OCI-LY3 (cell line): Measurements from ENCODE around the gene FAM110D.

Experiments used
- H2AFZ ChIP-seq: fragments of 200-600, 300-600 bp; shearing (Covaris generic); 2 replicates; pipeline ENCODE4 v1.6.0; 2014; ENCODE audit warnings: antibody characterized with exemption, low read depth, low read length
- H3K27ac ChIP-seq: fragments of 200-600, 300-600 bp; sonication (generic); 2 replicates; pipeline ENCODE4 v1.5.1; 2014; ENCODE audit warnings: mild to moderate bottlenecking, low read length, moderate library complexity, mixed read lengths
- H3K27me3 ChIP-seq: fragments of 200-600, 300-600 bp; sonication (generic); 2 replicates; pipeline ENCODE4 v1.6.1; 2014; ENCODE audit warnings: low read depth, low read length, mixed read lengths
- H3K36me3 ChIP-seq: fragments of 200-600, 300-600 bp; sonication (generic); replicated peaks from 2 replicates; pipeline ENCODE3; 2014; ENCODE audit warnings: low read depth, low read length, mixed read lengths
- H3K4me1 ChIP-seq: fragments of 300-600, 200-600 bp; sonication (generic); 2 replicates; pipeline ENCODE4 v1.6.1; 2014; ENCODE audit warnings: low read length, mixed read lengths
- H3K4me2 ChIP-seq: fragments of 200-600, 300-600 bp; sonication (generic); 2 replicates; pipeline ENCODE4 v1.6.1; 2014; ENCODE audit warnings: low read length, mixed read lengths
- H3K4me3 ChIP-seq: fragments of 300-600, 200-600 bp; sonication (generic); 2 replicates; pipeline ENCODE4 v1.5.1; 2014; ENCODE audit warnings: antibody characterized with exemption, mild to moderate bottlenecking, low read length, moderate library complexity
- H3K79me2 ChIP-seq: fragments of 300-600, 200-600 bp; shearing (Covaris generic); 2 replicates; pipeline ENCODE4 v1.6.1; 2014; ENCODE audit warnings: mild to moderate bottlenecking, low read length, mixed read lengths
- H3K9ac ChIP-seq: fragments of 300-600, 200-600 bp; shearing (Covaris generic); 2 replicates; pipeline ENCODE4 v1.6.0; 2014; ENCODE audit warnings: mild to moderate bottlenecking, low read length, moderate library complexity
- H3K9me3 ChIP-seq: fragments of 200-600, 300-600 bp; shearing (Covaris generic); 2 replicates; pipeline ENCODE4 v1.6.1; 2014; ENCODE audit warnings: low read length, mixed read lengths; ENCODE audit not compliant: insufficient read depth
- H4K20me1 ChIP-seq: fragments of 200-600, 300-600 bp; sonication (generic); 2 replicates; pipeline ENCODE4 v1.6.1; 2016; ENCODE audit warnings: low read length, mixed read lengths; ENCODE audit not compliant: insufficient read depth
- EZH2phosphoT487 ChIP-seq: fragments of 200-600 bp; shearing (Covaris generic); IDR thresholded peaks from 2 replicates; pipeline ENCODE4 v1.6.1; 2018; ENCODE audit warnings: antibody characterized with exemption, mixed run types, low read depth
- TF ChIP-seq, protein P1 (sequence below): fragments of 200-600, 300-600 bp; sonication (generic); IDR thresholded peaks from 2 replicates; pipeline ENCODE4 v1.5.1; 2014; ENCODE audit warnings: antibody characterized with exemption, low read length, low read depth

Gene FAM110D

GRCh38 chr1:26188477-26188876, 29.6 kb downstream of the FAM110D start:
- Histone ChIP-seq H3K9ac (no peak overlapping the region), H3K4me1 (no peaks in the 10 kb centered on the region), H3K79me2 (no peaks in the 10 kb centered on the region), H3K4me2 (no peak overlapping the region), H2AFZ (no peak overlapping the region), H3K27me3 (no peaks in the 10 kb centered on the region), H3K36me3 (no peaks in the 10 kb centered on the region), H3K4me3 (no peak overlapping the region), H4K20me1 (no peaks in the 10 kb centered on the region), H3K9me3 (no peaks in the 10 kb centered on the region), H3K27ac (no peak overlapping the region)
- TF ChIP-seq, protein P1, sequence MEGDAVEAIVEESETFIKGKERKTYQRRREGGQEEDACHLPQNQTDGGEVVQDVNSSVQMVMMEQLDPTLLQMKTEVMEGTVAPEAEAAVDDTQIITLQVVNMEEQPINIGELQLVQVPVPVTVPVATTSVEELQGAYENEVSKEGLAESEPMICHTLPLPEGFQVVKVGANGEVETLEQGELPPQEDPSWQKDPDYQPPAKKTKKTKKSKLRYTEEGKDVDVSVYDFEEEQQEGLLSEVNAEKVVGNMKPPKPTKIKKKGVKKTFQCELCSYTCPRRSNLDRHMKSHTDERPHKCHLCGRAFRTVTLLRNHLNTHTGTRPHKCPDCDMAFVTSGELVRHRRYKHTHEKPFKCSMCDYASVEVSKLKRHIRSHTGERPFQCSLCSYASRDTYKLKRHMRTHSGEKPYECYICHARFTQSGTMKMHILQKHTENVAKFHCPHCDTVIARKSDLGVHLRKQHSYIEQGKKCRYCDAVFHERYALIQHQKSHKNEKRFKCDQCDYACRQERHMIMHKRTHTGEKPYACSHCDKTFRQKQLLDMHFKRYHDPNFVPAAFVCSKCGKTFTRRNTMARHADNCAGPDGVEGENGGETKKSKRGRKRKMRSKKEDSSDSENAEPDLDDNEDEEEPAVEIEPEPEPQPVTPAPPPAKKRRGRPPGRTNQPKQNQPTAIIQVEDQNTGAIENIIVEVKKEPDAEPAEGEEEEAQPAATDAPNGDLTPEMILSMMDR = no peak
- no peak for TF ChIP-seq EZH2phosphoT487

- no peaks in the 10 kb centered on the region for H3K27me3 ChIP-seq
- no peaks in the 10 kb centered on the region for H3K36me3 ChIP-seq
- no peak overlapping the region for H3K27ac ChIP-seq
- no peaks in the 10 kb centered on the region for H3K4me1 ChIP-seq
- H4K20me1 ChIP-seq = no peaks in the 10 kb centered on the region
- H3K4me3 ChIP-seq = no peak overlapping the region
- H3K9ac ChIP-seq = no peak overlapping the region
- no peaks in the 10 kb centered on the region for H3K9me3 ChIP-seq
- H2AFZ ChIP-seq = no peak overlapping the region
- TF ChIP-seq, protein P1 = no peak
- no peak for TF ChIP-seq EZH2phosphoT487
- H3K4me2 ChIP-seq = no peak overlapping the region
- no peaks in the 10 kb centered on the region for H3K79me2 ChIP-seq
Observed at GRCh38 chr1:26189331-26189730, 30.5 kb downstream of the FAM110D start.

DNA sequence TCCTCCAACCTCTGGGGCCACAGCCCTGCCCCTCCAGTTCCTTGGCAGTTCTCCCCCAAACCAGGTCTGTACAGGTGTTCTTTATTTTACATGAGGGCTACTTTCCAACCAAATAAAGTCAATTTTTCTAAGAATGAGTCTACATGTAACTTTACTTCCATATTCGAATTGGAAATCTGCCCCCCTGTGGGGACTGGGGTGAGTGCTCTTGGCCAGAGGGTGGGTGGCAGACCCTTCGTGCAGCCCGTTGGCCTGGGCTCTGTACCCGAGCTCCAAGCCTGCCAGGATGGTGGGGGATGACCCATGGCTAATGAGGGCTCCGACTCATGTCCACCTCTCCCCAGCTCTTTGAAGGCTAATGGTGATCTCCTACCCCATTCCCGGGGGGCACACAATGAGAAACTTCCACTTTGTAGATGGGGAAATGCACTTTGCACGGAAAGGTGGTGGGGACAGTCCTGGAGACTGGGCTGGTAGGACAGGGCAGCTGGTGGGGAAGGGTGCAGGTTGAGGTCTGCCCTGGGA, 30.9 kb downstream of the FAM110D start:
- no peak for TF ChIP-seq EZH2phosphoT487
- TF ChIP-seq, protein P1 = no peak
- no peaks in the 10 kb centered on the region for H3K79me2 ChIP-seq
- no peaks in the 10 kb centered on the region for H4K20me1 ChIP-seq
- no peaks in the 10 kb centered on the region for H3K9me3 ChIP-seq
- H3K36me3 ChIP-seq = no peaks in the 10 kb centered on the region
- no peak overlapping the region for H3K4me2 ChIP-seq
- H3K4me3 ChIP-seq = no peak overlapping the region
- H3K27ac ChIP-seq = no peak overlapping the region
- no peak overlapping the region for H2AFZ ChIP-seq
- no peaks in the 10 kb centered on the region for H3K27me3 ChIP-seq
- no peaks in the 10 kb centered on the region for H3K4me1 ChIP-seq
- no peak overlapping the region for H3K9ac ChIP-seq

GRCh38 chr1:26190373-26190987, 31.6 kb downstream of the FAM110D start, which contains the start of gene CATSPER4:
CATSPER4 (plus strand) TSS chr1:26190602; CDS start chr1:26190628, 26 bp downstream.
- no peak within 1 kb of the TSS for H2AFZ ChIP-seq
- no peaks in the 10 kb centered on the region for H3K27me3 ChIP-seq
- no peak for TF ChIP-seq EZH2phosphoT487
- TF ChIP-seq, protein P1 = no peak
- H3K36me3 ChIP-seq = no peaks in the 10 kb centered on the region
- no peaks in the 10 kb centered on the region for H3K79me2 ChIP-seq
- H3K4me1 ChIP-seq = no peaks in the 10 kb centered on the region
- H3K4me2 ChIP-seq = no peak within 1 kb of the TSS
- H4K20me1 ChIP-seq = no peaks in the 10 kb centered on the region
- H3K4me3 ChIP-seq = no peak within 1 kb of the TSS
- no peak within 1 kb of the TSS for H3K27ac ChIP-seq
- H3K9me3 ChIP-seq = no peaks in the 10 kb centered on the region
- H3K9ac ChIP-seq = no peak within 1 kb of the TSS
